GM19025 (cell line): ENCODE results near the gene LRRC4.

Source experiments
- ATAC-seq: cut with Tn5 transposase; IDR thresholded peaks from one replicate; pipeline ENCODE4 v1.9.1; 2021; ENCODE audit warnings: mild to moderate bottlenecking, low read depth, moderate library complexity; ENCODE audit not compliant: unreplicated experiment

The LRRC4 gene

DNA sequence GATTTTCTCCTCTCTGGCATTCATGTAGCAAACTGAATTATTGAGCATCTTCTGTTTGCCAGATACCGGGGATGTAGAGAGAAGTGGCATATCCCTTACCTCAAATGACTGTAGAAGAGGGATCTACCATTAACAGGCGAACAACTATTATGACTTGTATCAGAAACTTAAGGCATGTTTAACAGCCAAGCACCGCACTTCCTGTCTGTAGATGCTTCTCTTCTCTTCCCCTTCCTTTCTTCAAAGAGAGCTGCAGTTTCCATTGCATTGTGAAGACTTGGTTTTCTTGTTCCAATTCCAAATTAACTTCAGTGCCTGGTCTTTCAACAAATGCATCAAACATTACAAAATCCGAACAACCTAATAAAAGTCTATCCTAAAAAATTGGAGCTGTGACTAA lies 49.3 kb downstream of the LRRC4 start:
- no peak for ATAC-seq

DNA sequence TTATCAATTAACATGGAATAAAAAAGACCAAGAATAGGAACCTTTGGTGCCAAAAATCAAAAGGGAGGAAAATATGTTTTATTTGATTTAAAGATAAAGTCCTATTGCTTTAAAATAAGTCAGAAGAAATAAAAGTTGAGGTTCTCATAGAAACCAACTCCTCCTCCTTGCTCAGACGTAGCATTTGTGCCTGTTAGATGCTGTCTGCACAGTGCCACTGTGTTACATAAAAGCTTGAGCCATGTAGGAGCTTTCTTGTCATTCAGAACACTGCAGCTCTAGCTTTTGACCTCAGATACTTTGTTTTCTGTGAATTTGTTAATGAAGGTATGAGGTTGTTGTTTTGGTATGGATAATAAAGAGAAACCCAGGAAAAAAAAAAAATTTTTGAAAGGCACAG lies 50.3 kb downstream of the LRRC4 start:
- no peak for ATAC-seq

DNA sequence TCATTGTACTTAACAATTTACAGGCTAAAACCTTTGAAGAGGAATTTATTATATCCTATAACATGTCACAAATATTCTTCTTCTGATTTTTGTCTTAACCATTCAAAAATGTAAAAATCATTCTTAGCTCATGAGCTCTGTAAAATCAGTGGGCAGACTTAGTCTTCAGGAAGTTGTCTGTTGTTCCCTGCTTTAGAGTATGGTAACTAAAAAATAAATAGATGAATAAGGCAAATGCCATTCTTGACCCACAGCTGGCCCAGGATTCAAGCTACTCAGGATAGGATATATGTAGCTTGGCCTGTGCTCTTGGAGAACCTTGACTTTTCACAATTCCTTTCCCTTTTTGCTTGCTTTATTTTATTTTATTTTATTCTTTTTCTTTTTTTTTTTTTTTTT lies 51.5 kb downstream of the LRRC4 start:
- no peak for ATAC-seq

DNA sequence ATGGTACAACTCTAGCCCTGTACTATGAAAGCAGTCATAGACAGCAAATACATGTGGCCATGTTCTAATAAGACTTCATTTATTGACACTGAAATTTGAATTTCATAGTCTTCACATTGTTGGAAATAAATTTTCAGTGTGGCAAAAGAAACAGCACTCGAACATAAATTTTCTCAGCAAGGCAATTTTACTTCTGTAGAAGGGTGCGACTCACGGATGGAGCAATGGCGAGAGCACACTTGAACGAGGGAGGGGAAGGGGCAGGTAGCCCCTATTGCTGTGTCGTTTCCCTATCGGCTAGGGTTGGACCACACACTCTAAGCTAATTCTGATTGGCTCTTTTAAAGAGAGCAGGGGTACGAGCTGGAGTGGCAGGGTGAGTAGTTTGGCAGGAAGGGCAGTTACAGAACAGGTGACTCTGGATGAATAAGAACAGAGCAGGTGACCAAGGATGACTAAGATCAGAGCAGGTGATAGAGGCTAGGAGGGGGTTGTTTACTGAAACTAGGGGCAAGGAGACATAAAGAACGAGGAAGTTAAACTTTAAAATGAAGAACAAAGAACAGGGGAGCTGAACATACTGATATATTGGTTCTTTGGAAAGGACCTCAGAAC lies 52.0 kb downstream of the LRRC4 start:
- ATAC-seq = no peak

DNA sequence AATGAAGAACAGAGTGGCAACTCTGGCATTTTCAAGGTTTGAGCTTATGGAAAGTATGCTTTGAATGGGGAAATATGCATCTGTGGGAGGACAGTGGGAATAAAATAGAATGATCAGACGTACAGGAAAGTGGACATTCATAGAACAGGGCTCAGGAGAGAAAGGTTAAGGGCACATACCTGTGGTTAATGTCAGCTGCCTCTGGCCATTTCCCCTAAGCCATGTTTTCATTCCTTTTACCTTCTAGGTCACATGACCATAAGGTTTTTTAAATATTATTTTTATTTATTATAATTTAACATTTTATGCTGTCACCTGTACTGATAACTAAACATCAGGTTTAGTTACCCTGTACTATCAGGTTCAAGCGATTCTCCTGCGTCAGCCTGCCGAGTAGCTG lies 52.8 kb downstream of the LRRC4 start:
- no peak for ATAC-seq
